ENCODE results near the gene EAF1.

- TF ChIP-seq CTCF (IDR thresholded peaks at IDR 0.05) = no peak
- no peak for TF ChIP-seq POLR2A (IDR thresholded peaks at IDR 0.05)
Observed at GRCh38 chr3:15403495-15403894, 23.9 kb upstream of the EAF1 start.
